ENCODE measurements around the gene ASMTL. TPM values are rescaled to one million over a fixed set of nuclear protein-coding genes. Genes with fewer than 3 reads are reported as not detected.

Gene ASMTL
- total and polyA plus RNA-seq, 2 of the 13 experiments (the other 11 are each of a cell fraction or from before 2014, with no cell fraction given) = 5.6 to 16.3 TPM

DNA sequence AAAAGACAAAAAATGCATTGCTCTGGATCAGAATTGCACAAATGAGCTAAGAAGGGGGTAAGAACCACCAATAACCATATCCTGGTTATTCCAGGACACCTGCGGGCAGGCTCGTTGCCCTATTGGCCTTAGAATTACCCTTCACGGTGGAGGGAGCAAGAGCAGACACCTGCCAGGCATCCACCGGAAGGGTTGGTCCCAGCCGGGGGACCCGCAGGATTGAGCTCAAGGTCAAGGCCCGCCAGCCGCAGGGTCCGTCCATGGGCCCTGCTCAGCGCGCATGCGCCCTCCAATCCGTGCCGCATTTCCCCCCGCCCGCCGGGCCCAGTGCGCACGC is 61.4 kb downstream of the ASMTL start (continued):
- peak; percentile 57; the same call in 1 of the 2 replicates for TF ChIP-seq ERF (CRISPR knock-in tag; IDR thresholded peaks at IDR 0.05)
- no peak for TF ChIP-seq LCORL (IDR thresholded peaks at IDR 0.05)
- TF ChIP-seq LCORL (CRISPR knock-in tag; IDR thresholded peaks at IDR 0.05) = no peak
- TF ChIP-seq, protein P1, sequence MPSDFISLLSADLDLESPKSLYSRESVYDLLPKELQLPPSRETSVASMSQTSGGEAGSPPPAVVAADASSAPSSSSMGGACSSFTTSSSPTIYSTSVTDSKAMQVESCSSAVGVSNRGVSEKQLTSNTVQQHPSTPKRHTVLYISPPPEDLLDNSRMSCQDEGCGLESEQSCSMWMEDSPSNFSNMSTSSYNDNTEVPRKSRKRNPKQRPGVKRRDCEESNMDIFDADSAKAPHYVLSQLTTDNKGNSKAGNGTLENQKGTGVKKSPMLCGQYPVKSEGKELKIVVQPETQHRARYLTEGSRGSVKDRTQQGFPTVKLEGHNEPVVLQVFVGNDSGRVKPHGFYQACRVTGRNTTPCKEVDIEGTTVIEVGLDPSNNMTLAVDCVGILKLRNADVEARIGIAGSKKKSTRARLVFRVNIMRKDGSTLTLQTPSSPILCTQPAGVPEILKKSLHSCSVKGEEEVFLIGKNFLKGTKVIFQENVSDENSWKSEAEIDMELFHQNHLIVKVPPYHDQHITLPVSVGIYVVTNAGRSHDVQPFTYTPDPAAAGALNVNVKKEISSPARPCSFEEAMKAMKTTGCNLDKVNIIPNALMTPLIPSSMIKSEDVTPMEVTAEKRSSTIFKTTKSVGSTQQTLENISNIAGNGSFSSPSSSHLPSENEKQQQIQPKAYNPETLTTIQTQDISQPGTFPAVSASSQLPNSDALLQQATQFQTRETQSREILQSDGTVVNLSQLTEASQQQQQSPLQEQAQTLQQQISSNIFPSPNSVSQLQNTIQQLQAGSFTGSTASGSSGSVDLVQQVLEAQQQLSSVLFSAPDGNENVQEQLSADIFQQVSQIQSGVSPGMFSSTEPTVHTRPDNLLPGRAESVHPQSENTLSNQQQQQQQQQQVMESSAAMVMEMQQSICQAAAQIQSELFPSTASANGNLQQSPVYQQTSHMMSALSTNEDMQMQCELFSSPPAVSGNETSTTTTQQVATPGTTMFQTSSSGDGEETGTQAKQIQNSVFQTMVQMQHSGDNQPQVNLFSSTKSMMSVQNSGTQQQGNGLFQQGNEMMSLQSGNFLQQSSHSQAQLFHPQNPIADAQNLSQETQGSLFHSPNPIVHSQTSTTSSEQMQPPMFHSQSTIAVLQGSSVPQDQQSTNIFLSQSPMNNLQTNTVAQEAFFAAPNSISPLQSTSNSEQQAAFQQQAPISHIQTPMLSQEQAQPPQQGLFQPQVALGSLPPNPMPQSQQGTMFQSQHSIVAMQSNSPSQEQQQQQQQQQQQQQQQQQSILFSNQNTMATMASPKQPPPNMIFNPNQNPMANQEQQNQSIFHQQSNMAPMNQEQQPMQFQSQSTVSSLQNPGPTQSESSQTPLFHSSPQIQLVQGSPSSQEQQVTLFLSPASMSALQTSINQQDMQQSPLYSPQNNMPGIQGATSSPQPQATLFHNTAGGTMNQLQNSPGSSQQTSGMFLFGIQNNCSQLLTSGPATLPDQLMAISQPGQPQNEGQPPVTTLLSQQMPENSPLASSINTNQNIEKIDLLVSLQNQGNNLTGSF (CRISPR knock-in tag; IDR thresholded peaks at IDR 0.05) = no peak
- TF ChIP-seq ZNF775 (CRISPR knock-in tag; IDR thresholded peaks at IDR 0.05; ENCODE audit: borderline replicate concordance) = no peak
- no peak for TF ChIP-seq DPF2 (CRISPR knock-in tag; IDR thresholded peaks at IDR 0.05; ENCODE audit: borderline replicate concordance, low read depth)
- TF ChIP-seq ZNF317 (CRISPR knock-in tag; IDR thresholded peaks at IDR 0.05) = no peak
- no peak for TF ChIP-seq RFXAP (CRISPR knock-in tag; IDR thresholded peaks at IDR 0.05; ENCODE audit: borderline replicate concordance)
- TF ChIP-seq TOPORS (CRISPR knock-in tag; IDR thresholded peaks at IDR 0.05) = no peak; the same call in 1 of the 2 replicates
- no peak for TF ChIP-seq TBP (CRISPR knock-in tag; IDR thresholded peaks at IDR 0.05)
- no peak for TF ChIP-seq ZNF335 (CRISPR knock-in tag; IDR thresholded peaks at IDR 0.05)
- TF ChIP-seq ZNF451 (CRISPR knock-in tag; IDR thresholded peaks at IDR 0.05) = no peak; the same call in 1 of the 2 replicates
- TF ChIP-seq, protein P2, sequence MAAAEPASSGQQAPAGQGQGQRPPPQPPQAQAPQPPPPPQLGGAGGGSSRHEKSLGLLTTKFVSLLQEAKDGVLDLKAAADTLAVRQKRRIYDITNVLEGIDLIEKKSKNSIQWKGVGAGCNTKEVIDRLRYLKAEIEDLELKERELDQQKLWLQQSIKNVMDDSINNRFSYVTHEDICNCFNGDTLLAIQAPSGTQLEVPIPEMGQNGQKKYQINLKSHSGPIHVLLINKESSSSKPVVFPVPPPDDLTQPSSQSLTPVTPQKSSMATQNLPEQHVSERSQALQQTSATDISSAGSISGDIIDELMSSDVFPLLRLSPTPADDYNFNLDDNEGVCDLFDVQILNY (CRISPR knock-in tag; conservative IDR thresholded peaks at IDR 0.05) = no peak
- TF ChIP-seq ZNF354B (CRISPR knock-in tag; IDR thresholded peaks at IDR 0.05) = no peak
- TF ChIP-seq, protein P3, sequence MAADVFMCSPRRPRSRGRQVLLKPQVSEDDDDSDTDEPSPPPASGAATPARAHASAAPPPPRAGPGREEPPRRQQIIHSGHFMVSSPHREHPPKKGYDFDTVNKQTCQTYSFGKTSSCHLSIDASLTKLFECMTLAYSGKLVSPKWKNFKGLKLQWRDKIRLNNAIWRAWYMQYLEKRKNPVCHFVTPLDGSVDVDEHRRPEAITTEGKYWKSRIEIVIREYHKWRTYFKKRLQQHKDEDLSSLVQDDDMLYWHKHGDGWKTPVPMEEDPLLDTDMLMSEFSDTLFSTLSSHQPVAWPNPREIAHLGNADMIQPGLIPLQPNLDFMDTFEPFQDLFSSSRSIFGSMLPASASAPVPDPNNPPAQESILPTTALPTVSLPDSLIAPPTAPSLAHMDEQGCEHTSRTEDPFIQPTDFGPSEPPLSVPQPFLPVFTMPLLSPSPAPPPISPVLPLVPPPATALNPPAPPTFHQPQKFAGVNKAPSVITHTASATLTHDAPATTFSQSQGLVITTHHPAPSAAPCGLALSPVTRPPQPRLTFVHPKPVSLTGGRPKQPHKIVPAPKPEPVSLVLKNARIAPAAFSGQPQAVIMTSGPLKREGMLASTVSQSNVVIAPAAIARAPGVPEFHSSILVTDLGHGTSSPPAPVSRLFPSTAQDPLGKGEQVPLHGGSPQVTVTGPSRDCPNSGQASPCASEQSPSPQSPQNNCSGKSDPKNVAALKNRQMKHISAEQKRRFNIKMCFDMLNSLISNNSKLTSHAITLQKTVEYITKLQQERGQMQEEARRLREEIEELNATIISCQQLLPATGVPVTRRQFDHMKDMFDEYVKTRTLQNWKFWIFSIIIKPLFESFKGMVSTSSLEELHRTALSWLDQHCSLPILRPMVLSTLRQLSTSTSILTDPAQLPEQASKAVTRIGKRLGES (CRISPR knock-in tag; IDR thresholded peaks at IDR 0.05; ENCODE audit: borderline replicate concordance) = no peak
- TF ChIP-seq ZBTB3 (CRISPR knock-in tag; IDR thresholded peaks at IDR 0.05; ENCODE audit: borderline replicate concordance, low read depth) = no peak
- no peak for TF ChIP-seq RCOR2 (CRISPR knock-in tag; IDR thresholded peaks at IDR 0.05)
- TF ChIP-seq ZNF781 (CRISPR knock-in tag; IDR thresholded peaks at IDR 0.05; ENCODE audit: borderline replicate concordance, not compliant biosample characterization) = no peak
- no peak for TF ChIP-seq ZNF780A (CRISPR knock-in tag; IDR thresholded peaks at IDR 0.05)
- TF ChIP-seq ZNF274 (CRISPR knock-in tag; IDR thresholded peaks at IDR 0.05) = no peak
- TF ChIP-seq ZSCAN29 (CRISPR knock-in tag; conservative IDR thresholded peaks at IDR 0.05) = 0 out of 2 replicates have a peak, but pooled peaks have one; percentile 25
- TF ChIP-seq, protein P4, sequence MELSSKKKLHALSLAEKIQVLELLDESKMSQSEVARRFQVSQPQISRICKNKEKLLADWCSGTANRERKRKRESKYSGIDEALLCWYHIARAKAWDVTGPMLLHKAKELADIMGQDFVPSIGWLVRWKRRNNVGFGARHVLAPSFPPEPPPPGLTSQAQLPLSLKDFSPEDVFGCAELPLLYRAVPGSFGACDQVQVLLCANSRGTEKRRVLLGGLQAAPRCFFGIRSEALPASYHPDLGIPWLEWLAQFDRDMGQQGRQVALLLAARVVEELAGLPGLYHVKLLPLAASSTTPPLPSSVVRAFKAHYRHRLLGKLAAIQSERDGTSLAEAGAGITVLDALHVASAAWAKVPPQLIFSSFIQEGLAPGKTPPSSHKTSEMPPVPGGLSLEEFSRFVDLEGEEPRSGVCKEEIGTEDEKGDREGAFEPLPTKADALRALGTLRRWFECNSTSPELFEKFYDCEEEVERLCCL (CRISPR knock-in tag; IDR thresholded peaks at IDR 0.05; ENCODE audit: borderline replicate concordance) = no peak
